GM06990 (cell line): ENCODE measurements around the gene PPOX.

ENCODE experiments used
- DNase-seq: peaks from one replicate; pipeline ENCODE4 v3.0.0-alpha.2; 2011; ENCODE audit not compliant: insufficient read length; ENCODE audit errors: extremely low read depth
- H3K27me3 ChIP-seq: replicated peaks from 2 replicates; pipeline ENCODE4 v1.6.0; 2011; ENCODE audit warnings: low read length; ENCODE audit not compliant: control insufficient read depth, insufficient read depth
- H3K36me3 ChIP-seq: 2 replicates; pipeline ENCODE4 v1.5.1; 2011; ENCODE audit warnings: low read length; ENCODE audit not compliant: control insufficient read depth, insufficient read depth
- H3K4me3 ChIP-seq: replicated peaks from 2 replicates; pipeline ENCODE4 v1.5.1; 2011; ENCODE audit warnings: low read depth, mild to moderate bottlenecking, control low read depth, low read length
- TF ChIP-seq, protein P1 (sequence below): IDR thresholded peaks from 2 replicates; pipeline ENCODE4 v1.5.1; 2011; ENCODE audit warnings: low read length, control low read depth, mild to moderate bottlenecking, inconsistent platforms; ENCODE audit not compliant: insufficient read depth, poor library complexity, severe bottlenecking

Gene PPOX

GRCh38 chr1:161220002-161220401, 53.8 kb downstream of the PPOX start:
- DNase-seq, result no peak
- TF ChIP-seq, protein P1, sequence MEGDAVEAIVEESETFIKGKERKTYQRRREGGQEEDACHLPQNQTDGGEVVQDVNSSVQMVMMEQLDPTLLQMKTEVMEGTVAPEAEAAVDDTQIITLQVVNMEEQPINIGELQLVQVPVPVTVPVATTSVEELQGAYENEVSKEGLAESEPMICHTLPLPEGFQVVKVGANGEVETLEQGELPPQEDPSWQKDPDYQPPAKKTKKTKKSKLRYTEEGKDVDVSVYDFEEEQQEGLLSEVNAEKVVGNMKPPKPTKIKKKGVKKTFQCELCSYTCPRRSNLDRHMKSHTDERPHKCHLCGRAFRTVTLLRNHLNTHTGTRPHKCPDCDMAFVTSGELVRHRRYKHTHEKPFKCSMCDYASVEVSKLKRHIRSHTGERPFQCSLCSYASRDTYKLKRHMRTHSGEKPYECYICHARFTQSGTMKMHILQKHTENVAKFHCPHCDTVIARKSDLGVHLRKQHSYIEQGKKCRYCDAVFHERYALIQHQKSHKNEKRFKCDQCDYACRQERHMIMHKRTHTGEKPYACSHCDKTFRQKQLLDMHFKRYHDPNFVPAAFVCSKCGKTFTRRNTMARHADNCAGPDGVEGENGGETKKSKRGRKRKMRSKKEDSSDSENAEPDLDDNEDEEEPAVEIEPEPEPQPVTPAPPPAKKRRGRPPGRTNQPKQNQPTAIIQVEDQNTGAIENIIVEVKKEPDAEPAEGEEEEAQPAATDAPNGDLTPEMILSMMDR, result no peak
- H3K36me3 ChIP-seq, result peaks cover 4% of the 10 kb centered on the region

More at GRCh38 chr1:161220002-161220401, 53.8 kb downstream of the PPOX start:
- Histone ChIP-seq H3K27me3 (no peaks in the 10 kb centered on the region), H3K4me3 (no peak overlapping the region)
